NCI-H2029 treated with DMSO at 0.1 percent for 48 hours (cell line): Measurements from ENCODE around the gene GEN1.

ENCODE experiments used
- DNase-seq: peaks from one replicate; lab custom pipeline; 2025; lab: John Stamatoyannopoulos, UW

Gene GEN1, protein sequence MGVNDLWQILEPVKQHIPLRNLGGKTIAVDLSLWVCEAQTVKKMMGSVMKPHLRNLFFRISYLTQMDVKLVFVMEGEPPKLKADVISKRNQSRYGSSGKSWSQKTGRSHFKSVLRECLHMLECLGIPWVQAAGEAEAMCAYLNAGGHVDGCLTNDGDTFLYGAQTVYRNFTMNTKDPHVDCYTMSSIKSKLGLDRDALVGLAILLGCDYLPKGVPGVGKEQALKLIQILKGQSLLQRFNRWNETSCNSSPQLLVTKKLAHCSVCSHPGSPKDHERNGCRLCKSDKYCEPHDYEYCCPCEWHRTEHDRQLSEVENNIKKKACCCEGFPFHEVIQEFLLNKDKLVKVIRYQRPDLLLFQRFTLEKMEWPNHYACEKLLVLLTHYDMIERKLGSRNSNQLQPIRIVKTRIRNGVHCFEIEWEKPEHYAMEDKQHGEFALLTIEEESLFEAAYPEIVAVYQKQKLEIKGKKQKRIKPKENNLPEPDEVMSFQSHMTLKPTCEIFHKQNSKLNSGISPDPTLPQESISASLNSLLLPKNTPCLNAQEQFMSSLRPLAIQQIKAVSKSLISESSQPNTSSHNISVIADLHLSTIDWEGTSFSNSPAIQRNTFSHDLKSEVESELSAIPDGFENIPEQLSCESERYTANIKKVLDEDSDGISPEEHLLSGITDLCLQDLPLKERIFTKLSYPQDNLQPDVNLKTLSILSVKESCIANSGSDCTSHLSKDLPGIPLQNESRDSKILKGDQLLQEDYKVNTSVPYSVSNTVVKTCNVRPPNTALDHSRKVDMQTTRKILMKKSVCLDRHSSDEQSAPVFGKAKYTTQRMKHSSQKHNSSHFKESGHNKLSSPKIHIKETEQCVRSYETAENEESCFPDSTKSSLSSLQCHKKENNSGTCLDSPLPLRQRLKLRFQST

DNA sequence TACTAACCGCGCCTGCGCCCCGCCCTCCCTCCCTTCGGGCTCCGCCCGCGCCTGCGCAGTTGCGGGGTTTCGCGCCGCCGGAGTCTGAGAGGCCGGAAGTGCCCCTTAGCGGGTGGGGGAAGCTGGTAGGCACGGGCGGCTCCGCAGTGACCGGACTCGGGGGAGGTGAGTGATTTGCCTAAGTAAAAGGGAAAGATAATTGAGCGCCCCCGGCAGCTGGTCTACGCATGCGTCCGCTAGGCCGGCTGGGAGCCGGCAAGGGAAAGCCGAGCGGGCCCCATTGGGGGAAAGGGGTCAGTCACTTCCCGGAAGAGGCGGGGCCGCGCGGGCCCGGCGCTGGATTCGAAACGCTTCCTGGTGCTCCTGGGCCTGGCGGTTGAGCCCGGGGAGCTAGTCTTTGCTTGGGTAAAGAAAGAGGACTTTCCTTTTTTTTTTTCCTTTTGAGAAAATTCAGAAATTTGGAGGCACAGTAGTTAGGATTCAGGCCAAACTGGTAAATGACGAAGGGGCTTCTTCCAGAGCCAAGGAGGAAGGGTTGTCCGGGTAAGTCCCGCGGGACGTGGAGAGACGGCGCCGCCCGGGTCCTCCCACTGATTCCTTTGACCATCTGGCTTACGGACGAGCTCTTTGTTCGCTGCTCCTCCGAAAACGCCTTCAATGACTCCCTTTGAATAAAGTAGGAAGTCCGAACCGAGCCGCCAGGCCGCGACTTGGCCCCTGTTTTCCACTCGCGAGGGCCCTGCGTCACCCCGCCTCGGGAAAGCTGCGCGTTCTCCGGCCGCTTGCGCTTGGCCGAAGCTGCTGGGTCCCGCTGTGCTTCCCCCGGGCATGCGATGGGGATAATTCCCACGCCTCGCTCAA is at the start of gene GEN1, which contains the start of gene SMC6:
Gene GEN1 (plus strand): TSS at position 336 of the 861 bp plus-strand sequence. CDS start 5,806 bp downstream, outside the sequence.
Gene SMC6 (minus strand): TSS at position 8 of the 861 bp plus-strand sequence. CDS start 7,864 bp downstream, outside the sequence.
- peak; percentile 84 for DNase-seq

DNA sequence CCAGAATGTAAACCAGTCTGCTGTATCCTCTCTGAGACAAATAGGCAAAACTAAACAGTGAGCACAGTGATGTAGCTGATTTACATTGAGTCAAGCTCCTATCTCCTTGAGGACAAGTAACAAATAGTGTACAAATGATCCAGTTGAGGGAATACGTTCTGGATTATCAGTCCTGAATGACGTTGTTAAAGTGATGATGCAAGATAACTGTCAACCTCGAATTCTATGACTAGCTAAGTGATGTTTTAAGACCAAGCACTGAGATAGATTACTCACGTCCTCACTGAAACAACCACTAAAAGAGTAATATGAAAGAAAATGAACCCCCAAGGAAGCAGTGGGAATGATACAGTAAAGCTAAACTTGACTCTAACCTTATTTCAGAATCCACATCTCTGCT is 47.1 kb upstream of the GEN1 start:
- no peak for DNase-seq

DNA sequence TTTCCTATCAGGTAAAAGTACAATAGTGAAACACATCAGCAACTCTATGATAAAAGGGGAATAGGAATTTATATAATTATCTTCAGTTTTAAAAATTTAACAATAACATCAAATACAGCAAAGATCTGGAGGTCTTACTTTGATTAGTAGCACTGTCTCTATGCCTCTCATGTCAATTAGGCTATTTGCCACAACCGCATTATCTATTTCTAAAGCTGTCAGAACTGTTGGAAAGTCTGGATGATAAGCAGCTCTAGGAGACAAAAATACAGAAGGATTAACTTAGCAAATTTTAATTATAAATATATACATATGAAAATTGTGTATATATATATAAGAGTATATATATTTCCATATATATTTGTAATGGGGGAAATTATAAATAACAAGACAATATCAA is 45.4 kb upstream of the GEN1 start:
- DNase-seq: no peak

DNA sequence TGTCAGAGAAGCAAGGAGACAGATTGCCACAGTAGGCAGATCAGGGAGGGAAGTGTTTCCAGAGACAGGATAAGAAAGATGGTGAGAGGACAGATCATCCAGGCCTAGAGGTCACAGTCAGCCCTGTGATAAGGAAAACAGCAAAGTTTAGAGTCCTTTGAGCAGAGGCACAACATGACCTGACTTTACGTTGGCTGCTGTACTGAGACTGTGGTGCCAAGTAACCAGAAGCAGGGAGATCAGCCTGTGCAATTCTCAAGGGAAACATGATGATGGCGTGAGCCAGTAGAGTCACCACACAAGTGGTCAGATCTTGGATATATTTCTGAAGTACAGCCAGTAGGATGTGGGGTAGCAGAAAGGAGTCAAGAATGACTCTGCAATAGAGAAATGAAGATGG is 44.0 kb upstream of the GEN1 start:
- DNase-seq: no peak

DNA sequence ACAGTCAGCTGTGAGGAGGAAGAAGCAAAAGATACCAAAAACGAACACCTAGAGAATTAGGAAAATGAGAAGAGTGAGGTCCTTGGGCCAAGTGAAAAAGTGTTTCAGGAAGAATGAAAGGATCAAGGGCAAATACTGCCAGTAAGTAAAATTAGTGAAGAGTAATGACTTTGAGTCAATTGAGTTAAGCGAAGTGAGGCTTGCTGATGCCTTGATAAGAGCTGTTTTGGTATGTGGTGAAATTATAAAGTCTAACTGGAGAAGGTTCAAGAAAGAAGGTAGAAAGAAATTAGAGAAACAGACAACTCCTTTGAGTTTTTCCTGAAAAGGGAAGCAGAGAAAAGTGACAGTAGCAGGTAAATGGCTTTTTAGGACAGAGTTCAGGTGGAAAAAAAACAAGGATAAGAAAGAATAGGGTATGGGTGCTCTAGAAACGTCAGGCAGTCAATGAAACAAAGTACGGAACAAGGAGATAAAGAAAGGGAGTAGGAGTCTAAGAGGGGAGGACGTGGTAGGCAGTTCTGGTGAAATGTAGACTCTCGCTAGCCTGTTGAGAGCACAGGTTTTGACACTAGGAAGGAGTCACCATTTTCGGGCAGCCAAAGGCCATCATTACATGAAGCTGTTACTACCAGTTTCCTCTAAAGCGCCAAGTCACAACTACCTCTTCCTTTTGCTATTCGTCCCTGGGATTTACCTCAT is 43.2 kb upstream of the GEN1 start:
- no peak for DNase-seq

DNA sequence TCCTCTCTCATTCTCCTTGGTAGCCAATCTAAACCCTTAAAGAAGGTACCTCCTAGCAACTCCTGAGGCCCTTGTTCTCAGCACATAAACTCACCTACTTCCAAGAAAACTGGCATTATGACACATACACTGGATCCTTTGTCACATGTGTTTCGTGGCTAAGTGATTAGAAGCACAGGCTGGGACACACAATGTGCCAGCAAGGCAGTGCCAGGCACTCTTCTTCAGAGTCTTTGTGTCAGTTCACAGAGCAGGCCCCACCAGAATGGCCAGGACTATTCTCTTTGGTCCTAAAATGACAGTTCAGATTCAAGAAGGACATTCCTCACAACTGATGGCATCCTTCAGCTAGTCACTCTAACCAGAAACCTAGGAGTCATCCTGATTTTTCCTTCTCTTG is 40.6 kb upstream of the GEN1 start:
- no peak for DNase-seq

DNA sequence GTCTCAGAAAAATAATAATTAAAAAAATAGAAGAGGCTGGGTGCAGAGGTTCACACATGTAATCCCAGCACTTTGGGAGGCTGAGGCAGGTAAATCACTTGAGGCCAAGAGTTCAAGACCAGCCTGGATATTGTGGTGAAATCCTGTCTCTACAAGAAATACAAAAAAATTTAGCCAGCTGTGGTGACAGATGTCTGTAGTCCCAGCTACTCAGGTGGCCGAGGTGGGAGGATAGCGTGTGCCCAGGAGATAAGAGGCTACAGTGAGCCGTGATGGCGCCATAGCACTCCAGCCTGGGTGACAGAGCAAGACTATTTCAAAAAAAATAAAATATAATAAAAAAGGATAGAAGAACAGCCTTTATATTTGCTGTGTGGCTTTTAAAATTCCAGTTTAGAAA is 36.3 kb upstream of the GEN1 start:
- DNase-seq: no peak

DNA sequence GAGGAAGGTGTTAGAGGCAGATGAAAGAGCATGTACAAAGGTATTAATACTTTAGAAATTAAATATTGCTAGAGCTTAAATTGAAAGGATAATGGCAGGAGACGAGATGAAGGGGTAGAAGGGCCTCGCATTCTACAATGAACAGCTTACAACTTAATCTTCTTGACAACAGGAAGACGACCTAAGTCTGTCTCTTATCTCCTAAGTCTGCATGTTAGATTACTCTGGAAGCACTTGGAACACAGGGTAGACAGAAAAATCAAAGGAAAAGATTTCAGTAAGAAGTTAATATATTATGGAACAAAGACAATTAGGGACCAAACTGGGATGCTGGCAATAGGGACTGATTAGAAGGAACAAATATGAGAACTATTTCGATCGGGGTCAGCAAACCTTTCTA is 35.2 kb upstream of the GEN1 start:
- DNase-seq: no peak

DNA sequence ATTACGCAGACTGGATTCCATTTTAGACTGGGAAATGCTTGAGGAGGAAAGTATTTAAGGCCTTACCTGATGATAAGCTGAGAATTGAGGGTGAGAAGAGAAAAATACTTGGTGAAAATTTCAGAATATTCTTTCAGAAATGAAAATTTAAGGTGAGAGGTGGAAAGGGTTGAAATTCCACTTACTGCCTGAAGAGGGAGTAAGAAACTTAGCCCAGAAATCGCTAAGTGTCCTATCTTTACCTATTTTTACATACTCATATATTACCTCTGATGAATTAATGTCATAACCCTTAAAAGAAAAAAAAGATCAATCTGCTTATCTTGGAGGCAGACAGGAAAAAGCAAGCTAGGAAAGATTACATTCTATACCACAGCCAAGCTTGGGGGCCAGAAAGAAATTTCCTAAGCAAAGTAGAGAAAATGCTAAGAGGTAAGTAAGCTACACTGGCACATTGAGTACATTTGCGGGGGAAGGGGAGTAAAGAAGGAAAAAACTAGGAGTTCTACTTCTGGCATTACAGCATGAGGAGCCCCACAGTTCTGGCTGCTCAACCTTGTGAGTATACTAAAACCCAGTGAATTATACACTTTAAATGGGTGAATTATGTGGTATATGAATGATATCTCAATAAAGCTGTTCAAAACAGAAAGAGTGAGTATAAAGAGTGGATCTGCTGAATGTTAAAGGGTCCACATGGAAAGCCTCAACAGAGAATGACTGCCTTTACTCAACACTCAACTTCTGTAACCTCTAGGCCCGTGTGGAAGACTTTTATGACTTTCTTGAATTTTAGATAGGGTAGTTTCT is 34.2 kb upstream of the GEN1 start:
- no peak for DNase-seq

DNA sequence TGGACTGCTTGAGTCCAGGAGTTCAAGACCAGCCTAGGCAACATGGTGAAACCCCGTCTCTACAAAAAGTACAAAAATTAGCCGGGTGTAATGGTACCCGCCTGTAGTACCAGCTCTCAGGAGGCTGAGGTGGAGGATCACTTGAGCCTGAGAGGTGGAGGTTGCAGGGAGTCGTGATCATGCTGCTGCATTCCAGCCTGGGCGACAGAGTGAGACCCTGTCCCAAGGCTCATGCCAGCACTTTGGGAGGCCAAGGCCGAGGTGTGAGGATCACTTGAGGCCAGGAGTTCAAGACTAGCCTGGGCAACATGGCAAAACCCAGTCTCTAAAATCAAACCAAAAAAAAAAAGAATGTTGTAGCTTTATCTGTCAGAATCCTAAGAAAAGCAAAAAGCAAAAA is 25.7 kb upstream of the GEN1 start:
- DNase-seq: no peak

DNA sequence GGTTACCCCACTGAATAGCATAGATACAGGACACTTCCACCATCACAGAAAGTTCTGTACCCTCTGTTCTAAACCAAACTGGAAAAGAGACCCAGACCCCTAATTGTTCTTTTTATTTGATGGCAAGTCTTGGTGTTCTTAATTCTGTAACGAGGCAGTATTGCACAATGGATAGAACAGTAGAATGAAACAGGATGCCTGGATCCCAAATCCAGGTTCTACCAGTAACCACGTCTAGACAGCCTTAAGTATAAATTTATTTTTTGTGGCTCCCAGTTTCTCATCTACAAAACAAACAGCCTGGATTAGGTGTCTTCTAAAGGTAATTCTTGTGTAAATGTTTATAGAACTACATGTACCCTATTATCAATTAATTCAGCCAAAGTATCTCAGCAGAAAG is 24.1 kb upstream of the GEN1 start:
- no peak for DNase-seq

DNA sequence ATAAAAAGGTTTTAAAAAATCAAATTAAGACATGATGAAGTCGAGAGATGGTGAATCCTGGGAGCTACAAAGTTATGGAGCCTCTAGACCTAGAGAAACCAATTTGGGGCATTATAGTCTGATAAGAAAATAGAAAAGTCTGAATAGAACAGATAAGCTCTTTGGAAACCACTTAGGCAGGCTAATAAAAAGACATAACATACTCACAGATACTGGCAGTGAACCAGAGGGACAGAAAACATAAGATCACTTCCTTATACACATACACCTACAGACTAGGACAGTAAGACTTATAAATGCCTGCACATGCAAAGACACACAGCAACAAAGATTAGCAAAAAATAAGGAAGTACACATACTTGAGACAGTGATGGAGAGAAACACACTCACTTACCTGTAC is 20.3 kb upstream of the GEN1 start:
- no peak for DNase-seq

DNA sequence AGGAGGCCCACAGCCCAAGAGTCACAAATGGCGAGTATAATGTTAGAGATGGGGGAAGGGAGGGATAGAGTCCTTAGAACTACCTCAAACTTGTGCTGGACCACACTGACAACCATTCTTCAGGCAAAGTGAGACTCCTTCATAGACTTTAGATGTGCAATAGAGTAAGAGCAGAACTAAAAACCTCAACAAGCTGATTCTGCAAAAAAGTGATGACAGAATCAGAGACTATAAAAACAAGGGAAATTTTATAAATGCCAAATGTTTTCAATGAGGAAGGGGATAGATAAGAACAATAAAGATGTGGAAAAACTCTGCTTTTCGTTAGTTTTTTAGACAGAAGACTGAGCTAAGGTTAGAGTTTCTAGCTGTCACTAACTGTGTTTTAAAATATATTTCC is 18.1 kb upstream of the GEN1 start:
- no peak for DNase-seq

DNA sequence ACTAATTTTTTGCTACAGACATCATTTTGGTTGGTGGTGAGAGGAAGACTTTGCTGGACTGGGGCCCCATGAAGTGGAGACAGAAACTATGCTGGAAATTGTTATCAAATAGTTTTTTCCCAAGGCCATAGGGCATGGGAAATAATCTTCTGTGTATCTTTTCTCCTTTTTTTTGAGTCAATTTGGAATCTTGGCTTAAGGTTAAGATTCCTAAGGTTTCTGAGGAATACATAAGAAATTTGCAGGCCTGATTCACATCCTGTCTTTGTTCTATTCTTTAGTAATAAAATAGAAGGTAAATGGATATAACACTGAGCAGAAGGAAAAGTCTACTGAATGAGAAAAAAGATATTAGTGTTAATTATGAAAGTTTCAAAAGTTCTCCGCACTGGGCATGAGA is 16.9 kb upstream of the GEN1 start:
- no peak for DNase-seq

DNA sequence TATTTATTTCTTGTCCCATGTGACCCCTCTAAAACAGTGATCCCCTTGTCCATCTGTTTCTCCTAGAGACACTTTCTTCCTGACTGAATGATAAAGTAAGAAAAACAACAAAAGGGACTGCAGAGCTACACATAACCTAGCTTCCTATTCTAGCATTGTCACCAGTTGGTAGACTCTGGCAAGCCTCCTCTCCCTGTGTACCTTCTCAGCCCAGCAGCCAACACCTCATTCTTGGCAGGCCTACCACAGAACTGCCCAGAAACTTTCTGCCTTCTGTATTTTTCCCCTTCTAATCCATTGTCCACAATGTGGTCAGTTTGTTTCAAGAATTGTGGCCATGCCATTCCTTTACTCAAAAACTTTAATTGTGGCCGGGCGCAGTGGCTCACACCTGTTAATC is 13.7 kb upstream of the GEN1 start:
- DNase-seq: no peak

DNA sequence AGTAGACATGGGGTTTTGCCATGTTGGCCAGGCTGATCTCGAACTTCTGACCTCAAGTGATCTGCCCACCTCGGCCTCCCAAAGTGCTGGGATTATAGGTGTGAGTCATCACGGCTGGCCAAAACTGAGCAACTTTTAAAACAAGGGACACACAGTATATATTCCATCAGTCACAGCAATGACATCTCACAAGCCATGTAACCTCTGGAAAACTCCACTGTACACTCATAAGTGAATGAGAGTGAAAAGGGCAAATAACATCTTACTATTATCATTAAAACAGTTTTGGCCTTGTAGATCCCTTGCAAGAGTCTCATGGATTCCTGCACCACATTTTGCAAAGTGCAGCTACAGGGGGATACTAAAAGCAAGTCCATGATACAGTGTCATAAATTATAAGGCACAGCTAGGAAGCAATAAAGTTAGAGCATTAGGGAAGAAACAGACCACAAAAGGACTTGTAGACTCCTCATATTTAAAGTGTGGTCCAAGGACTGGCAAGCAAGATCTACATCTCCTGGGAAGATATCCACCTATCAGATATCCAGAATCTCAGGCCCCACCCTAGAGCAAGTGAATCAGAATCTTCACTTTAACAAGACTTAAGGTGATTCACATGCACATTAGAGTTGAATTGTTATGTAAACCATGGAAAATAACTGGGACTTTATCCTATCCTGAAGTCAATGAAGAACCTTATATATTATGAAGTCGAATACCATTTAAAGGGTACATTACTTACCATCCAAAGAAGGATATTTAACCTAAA is 6.1 kb upstream of the GEN1 start:
- DNase-seq: no peak

DNA sequence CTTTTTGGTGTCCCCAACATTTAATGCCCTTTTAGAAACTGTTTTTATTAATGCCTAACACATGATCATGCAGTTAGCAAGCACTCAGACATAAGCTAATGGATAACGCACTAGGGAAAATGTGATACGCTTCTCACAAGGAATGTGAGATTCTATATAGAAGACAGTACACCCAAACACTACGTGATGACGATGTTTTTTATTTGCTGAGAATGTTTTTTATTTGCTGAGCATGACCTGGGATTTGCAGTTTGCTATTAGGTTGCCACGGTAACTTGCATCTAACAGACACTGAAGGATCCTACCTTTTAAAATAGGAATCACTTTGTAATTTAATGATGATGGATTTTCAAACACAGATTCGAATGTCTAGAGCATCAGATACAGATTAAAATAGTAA is 5.2 kb upstream of the GEN1 start:
- DNase-seq: no peak

DNA sequence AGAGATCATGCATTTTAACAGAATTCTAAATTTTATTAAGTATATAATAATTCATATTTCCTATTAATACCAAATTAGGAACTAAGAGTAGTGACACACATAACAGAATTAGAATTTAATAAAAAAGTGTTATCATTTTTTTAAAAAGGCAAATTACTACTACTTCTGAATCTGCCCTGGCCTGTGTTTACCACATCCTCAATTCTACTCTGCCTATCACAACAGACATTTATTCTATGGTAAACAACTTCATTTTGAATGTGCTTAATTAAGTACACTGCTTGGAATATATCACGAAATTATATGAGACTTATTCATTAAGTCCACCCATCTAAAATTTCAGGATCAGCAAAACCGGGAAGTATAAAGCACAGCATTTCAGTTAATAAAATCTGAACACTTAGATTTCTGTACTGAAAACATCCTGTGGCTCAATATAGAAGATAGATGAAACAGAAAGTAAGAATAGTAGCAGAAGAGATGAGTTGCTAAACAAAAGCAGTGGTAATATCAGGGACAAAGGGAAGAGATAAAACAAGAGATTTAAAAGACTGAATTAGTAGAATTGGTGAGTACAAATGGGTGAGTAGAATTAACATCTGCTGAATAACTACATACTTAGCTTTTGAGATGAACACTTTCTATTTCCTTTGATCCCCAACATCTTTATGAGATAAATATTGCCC is 4.0 kb upstream of the GEN1 start:
- DNase-seq: no peak

DNA sequence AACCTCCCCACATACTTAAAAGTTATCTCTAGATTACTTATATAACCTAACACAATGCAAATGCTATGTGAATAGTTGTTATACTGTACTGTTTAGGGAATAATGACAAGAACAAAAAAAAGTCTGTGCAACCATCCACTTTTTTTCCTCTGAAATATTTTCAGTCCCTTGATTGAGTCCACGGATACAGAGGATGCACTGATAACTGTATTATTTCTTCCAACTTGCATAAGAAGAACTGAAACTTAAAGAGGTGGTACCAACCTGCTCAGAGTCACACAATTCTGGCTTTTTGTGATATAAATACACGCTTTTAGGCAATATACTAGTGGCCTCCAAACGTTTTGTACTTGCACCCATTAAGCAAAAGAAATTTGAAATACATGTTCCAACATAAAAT is 1.7 kb upstream of the GEN1 start:
- DNase-seq: no peak
